Measurements from ENCODE around the gene L3MBTL1.

The L3MBTL1 gene

DNA sequence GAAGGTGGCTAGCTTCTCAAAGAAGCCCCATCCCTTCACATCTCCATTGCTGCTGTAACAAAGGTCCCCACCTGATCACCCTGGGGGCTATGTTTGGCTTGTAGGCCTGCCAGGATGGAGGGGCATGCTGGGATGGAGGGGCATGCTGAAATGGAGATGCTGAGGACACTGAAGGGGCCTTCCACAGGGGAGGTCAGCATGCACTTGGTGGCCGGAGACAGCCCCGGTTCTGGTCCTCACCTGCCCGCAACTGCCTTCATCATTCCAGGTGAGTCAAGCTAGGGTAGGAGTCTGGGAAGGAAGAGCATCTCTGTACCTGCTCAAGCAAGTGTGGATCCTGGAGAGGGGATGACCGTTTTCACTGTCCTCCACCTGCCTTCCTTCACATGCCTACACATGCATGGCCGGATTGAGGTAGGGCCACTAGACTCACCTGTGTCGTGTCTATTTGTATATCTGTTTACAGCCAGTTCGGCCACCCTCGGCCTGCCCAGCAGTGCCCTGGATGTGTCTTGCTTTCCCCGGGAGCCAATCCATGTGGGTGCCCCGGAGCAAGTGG is 6.0 kb downstream of the L3MBTL1 start:
- TF ChIP-seq, protein P1, sequence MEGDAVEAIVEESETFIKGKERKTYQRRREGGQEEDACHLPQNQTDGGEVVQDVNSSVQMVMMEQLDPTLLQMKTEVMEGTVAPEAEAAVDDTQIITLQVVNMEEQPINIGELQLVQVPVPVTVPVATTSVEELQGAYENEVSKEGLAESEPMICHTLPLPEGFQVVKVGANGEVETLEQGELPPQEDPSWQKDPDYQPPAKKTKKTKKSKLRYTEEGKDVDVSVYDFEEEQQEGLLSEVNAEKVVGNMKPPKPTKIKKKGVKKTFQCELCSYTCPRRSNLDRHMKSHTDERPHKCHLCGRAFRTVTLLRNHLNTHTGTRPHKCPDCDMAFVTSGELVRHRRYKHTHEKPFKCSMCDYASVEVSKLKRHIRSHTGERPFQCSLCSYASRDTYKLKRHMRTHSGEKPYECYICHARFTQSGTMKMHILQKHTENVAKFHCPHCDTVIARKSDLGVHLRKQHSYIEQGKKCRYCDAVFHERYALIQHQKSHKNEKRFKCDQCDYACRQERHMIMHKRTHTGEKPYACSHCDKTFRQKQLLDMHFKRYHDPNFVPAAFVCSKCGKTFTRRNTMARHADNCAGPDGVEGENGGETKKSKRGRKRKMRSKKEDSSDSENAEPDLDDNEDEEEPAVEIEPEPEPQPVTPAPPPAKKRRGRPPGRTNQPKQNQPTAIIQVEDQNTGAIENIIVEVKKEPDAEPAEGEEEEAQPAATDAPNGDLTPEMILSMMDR (IDR thresholded peaks at IDR 0.05; ENCODE audit: control extremely low read depth, extremely low read depth, low read depth, missing control alignments), result no peak
- no peak for DNase-seq (ENCODE audit: extremely low spot score)
- ChIA-PET CTCF (interaction anchor here (1.1 to 3.5 kb wide), 6 partner anchors 15 to 173 kb away, joined by 3 to 13 read pairs (median 6); partner anchors contain the start of gene SRSF6), POLR2A (interaction anchor here (1.0 to 1.4 kb wide), 2 partner anchors 52 to 56 kb away, joined by 3 to 5 read pairs; partner anchors contain the start of gene SRSF6)

GRCh38 chr20:43513931-43514647 is 6.6 kb downstream of the L3MBTL1 start:
- TF ChIP-seq, protein P1 (IDR thresholded peaks at IDR 0.05; ENCODE audit: control extremely low read depth, extremely low read depth, low read depth, missing control alignments), result peak; percentile 22
- POLR2A ChIA-PET, result interaction anchor here (0.7 to 1.4 kb wide), 3 partner anchors 53 to 56 kb away, joined by 3 to 5 read pairs (median 3); partner anchors contain the start of gene SRSF6
- peak; percentile 97 for DNase-seq (ENCODE audit: extremely low spot score)
- CTCF ChIA-PET, result interaction anchor here (0.7 to 3.5 kb wide), 9 partner anchors 12 to 173 kb away, joined by 3 to 13 read pairs (median 4); partner anchors contain the start of gene SRSF6

- TF ChIP-seq, protein P1 (IDR thresholded peaks at IDR 0.05; ENCODE audit: control extremely low read depth, extremely low read depth, low read depth, missing control alignments), result no peak
- peak; percentile 44 for DNase-seq (ENCODE audit: extremely low spot score)
- POLR2A ChIA-PET, result interaction anchor here (0.7 to 1.0 kb wide), 2 partner anchors 53 to 56 kb away, joined by 3 read pairs; no protein-coding TSS in a partner anchor
- CTCF ChIA-PET, result interaction anchor here (0.7 to 3.5 kb wide), 10 partner anchors 12 to 172 kb away, joined by 3 to 16 read pairs (median 4); partner anchors contain the start of gene SRSF6
Measured at GRCh38 chr20:43514648-43514999, 7.1 kb downstream of the L3MBTL1 start.

DNA sequence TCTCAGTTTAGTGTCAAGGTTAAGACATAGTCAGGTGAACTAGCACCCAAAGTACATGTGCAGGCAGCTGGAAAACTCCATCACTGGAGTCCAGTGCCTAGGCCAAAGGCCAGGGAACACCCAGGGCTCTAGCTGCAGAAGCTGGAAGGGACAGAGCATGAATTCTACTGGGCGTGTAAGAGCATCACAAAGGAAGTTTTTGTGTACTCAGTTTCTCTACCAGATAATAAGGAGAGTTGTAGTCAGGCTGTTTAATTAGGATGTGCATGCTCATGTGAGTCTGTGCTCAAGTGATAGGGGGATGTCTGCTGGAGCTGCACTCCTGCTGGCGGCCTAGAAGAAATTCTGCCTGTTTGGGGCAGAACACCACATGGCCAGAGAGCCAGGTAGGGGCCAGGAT is 8.1 kb downstream of the L3MBTL1 start:
- ChIA-PET POLR2A (no interaction called here), CTCF (interaction anchor here (1.0 to 3.5 kb wide), 5 partner anchors 10 to 175 kb away, joined by 3 to 16 read pairs (median 5); no protein-coding TSS in a partner anchor)
- TF ChIP-seq, protein P1 (IDR thresholded peaks at IDR 0.05; ENCODE audit: control extremely low read depth, extremely low read depth, low read depth, missing control alignments), result no peak
- no peak for DNase-seq (ENCODE audit: extremely low spot score)

GRCh38 chr20:43516251-43516824 is 8.8 kb downstream of the L3MBTL1 start:
- TF ChIP-seq, protein P1 (IDR thresholded peaks at IDR 0.05; ENCODE audit: control extremely low read depth, extremely low read depth, low read depth, missing control alignments), result no peak
- no peak for DNase-seq (ENCODE audit: extremely low spot score)
- ChIA-PET CTCF (interaction anchor here (1.6 to 3.5 kb wide), 4 partner anchors 9 to 22 kb away, joined by 4 to 16 read pairs (median 9); no protein-coding TSS in a partner anchor), POLR2A (no interaction called here)

GRCh38 chr20:43520074-43520630 is 12.7 kb downstream of the L3MBTL1 start:
- DNase-seq (ENCODE audit: extremely low spot score), result no peak
- POLR2A ChIA-PET, result no interaction called here
- TF ChIP-seq, protein P1 (IDR thresholded peaks at IDR 0.05; ENCODE audit: control extremely low read depth, extremely low read depth, low read depth, missing control alignments), result no peak
- CTCF ChIA-PET, result no interaction called here
